ELR (cell line): ENCODE results near the gene SLC26A2.
"Not testable (repeated sequence)": the region's sequence is repeated elsewhere in the genome, so short reads cannot be mapped to it uniquely, and the experiment has no call there.

Experiments
- DNase-seq: peaks from one replicate; pipeline ENCODE4 v3.0.0-alpha.2; 2015; ENCODE audit warnings: low read depth

The SLC26A2 gene

DNA sequence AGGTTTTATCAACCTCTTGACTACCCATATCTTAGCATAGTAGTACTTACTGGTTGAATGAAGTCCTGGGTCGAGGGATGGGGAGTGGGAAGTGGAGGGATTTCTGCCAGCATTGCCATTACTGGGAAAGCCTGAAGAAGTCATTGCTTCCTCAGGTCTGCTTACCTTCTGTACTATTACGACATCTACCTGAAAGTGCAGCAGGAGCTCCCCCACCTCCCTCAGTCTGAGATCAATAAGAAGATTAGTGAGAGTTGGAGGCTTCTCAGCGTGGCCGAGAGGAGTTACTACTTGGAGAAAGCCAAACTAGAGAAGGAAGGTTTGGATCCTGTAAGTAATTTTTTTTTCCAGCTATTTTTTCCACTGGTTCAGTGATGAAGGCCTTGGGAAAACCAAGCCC is 45.8 kb downstream of the SLC26A2 start:
- DNase-seq = no peak

DNA sequence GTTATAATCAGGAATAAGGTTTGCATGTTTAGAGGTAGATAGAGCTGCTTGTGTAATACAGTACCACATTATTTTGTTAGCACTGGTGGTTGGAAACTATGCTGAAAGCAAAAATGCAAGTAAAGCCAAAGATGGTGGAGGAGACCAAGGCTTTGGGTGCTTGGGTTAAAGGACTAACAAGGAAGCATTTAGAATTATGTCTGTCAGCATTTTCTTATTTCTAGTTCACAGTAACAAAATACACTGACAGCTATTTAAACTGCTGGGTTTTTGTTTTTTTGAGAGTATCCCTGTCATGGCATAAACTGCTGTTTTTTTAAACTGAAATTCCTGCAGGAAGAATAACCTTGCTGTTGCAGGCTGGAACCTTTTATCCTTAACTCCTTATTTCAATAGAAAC is 46.5 kb downstream of the SLC26A2 start:
- no peak for DNase-seq

DNA sequence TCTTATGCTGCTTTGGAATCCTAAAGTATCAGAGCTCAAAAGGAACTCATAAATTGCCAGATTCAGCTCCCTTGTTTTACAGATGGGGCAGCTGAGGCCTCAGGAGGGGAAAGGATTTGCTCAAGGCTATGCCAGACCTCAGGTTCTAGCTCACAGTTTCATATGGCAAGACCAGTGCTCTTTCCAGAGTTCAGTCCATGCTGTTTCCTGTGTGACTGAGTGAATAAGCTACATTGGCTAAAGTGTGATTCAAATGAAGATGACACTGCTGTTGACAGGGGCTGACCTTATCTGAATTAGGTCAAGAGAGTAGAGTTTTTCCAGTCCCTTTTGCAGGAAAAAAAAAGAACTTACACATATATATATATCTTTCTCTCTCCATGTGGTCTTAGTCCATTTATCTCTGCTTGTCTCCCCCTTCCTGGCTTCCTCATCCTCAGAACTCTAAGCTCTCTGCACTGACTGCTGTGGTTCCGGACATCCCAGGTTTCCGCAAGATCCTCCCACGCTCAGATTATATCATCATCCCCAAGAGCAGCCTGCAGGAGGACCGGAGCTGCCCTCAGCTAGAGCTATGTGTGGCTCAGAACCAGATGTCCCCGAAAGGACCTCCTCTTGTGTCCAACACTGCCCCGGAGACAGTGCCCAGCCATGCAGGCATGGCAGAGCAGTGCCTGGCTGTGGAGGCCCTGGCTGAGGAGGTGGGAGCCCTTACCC is 49.3 kb downstream of the SLC26A2 start:
- peak; percentile 43 for DNase-seq

DNA sequence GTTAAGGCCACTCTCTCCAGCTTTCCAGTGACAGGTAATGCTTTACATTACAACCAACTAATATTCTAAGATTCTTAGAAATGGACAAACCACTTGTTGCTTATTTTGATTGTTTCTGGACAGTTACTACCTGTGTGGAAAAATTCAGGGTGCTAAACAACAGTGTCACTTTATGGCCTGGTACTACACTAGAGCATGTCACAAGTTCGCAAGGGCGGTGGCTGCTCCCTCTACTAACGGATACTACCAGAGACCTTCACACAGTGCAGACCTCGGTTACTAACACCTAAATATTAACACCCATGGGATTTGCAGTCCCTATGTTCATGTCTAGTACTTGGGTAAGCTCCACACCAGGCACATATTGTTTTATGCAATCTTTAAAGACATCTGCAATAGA is 53.4 kb downstream of the SLC26A2 start:
- no peak for DNase-seq

DNA sequence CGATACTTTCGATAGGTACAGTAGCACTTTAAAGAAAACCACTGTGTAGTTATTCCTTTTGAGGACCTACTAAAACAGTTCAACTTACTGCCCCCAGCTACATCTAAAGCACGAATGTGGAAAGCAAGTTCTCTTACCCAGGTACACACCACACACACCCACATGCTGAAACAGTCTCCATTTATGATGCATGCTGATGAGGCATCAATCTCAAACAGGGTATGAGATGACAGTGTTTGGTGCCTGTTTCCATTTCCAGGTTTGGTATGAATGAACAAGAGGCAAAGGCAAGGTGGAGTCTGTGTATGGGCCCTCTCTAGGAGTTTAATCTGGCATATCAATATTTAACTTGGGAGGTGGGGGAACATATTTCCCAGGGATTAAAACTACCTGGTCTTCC is 53.9 kb downstream of the SLC26A2 start:
- no peak for DNase-seq

DNA sequence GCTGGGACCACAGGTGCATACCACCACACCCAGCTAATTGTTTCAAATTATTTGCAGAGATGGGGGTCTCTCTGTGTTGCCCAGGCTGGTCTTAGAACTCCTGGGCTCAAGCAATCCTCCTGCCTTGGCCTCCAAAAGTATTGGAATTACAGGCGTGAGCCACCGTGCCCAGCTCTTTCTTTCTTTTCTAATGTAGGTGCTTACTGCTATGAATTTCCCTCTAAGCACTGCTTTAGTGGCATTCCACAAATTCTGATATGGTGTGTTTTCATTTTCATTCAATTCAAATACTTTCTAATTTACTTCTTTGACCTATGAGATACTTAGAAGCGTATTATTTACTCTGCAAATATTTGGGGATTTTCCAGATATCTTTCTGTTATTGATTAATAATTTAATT is 54.9 kb downstream of the SLC26A2 start:
- no peak for DNase-seq

DNA sequence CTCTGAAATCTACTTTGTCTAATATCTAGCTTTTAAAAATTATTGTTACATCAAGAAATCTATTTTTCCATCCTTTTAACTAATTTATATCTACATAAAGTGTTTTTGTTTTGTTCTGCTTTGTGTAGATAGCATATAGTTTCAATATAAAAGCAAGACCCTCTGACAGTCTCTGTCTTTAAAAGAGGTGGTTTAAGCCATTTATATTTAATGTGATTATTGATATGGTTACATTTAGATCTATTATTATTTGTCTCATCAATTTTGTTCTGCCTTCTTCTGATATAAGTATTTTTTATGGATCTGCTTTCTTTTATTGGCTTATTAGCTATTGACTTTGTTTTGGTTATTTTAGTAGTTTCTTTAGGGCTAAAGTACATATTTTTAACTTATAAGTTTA is 56.0 kb downstream of the SLC26A2 start:
- no peak for DNase-seq

DNA sequence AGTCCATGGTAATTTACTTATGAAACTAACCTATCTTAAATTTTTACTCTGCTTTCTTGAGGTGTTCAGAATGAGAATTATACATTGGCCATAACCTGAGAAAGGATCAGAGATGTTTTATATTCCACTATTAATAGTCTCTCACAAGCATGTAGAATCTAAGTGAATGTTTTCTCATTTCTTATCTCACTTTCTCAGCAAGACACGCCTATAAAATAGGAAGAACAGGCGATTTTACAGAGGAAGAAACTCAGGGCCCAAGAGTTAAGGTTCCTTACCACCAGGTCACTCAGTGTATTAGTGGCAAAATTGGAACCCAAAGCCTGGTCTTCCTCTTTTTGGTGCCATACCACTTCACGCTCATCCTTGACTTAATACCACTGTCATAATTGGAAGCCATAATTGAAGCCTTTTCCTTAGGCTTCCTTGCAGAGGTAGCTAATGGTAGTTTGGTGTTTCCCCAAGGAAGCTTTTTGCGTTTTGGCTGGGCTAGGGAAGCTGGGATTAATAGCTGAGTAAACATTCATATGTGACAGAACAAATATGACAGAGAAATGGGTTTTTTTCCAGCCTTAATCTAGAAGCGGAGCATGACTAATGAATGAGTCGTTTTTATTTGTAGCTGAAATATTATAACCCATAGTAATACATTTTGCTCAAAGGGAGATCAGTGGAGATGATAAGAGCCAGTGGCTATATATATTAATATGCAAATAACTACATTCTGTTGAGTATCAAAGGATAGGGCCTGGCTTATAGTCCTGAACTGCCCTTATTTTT is 56.9 kb downstream of the SLC26A2 start:
- peak; percentile 86 for DNase-seq

DNA sequence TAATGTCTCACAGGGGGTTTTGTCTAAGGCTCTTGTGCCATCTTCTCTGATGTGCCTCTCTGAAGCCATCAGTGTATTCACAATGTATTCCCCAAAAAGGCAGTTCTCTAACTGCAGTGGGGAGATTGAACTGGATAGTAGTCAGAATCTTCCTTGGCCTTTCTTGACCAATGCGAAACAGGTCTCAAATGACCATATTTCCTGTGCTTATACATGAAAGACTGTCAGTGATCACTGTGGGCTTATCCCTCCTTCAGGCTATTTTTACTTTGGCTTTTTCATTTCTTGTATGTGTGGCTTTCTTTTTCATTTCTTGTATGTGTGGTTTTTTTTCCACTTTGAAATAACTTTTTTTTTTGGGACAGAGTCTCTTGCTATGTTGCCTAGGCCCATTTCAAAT is 59.7 kb downstream of the SLC26A2 start:
- DNase-seq = no peak

DNA sequence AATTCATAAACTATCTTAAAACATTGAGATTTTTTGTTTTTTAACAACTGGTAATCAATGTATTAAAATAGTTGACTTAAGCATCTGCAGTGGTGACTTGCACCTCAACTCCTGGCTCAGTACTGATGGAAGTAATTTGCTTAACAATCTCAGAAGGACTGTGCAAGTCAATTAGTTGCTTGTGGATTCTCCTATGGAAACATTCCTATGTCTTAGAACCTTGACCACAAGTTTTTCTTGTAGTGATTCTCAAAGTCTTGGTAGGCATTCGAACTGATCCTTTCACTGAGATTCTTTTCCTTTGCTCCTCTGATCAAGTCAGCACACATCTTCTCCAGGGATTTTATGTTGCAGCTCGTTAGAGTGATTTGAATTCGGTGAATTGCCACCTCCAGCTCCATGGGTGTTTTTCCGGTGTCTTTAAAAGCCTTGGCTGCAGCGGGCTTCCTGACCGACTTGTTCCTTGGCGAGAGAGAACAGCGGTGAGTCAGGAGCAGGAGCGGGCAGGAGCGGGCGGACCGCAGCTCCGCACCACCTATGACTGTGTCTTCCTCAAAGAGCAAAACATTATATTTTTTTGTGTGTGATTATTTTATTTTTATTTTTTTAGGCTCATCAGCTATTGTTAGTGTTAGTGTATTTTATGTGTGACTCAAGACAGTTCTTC is 61.1 kb downstream of the SLC26A2 start:
- DNase-seq = peak; percentile 50

DNA sequence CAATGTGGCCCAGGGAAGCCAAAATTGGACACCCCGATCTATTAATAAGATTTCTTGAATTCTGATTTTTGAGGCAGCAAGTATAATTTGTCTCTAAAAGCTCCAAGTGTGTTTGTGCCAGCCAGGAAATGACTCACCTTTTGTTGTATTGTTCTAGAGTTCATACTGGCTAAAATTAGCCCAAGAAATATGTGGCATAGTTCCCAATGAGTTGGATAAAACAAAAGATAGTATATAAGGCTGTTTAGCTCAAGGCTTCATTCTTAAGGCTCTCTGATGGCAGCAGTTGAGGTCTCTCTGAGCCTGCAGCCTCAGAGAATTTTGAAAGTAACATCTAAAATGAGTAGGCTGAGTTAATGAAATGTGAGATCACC is 61.6 kb downstream of the SLC26A2 start:
- DNase-seq = peak; percentile 91

DNA sequence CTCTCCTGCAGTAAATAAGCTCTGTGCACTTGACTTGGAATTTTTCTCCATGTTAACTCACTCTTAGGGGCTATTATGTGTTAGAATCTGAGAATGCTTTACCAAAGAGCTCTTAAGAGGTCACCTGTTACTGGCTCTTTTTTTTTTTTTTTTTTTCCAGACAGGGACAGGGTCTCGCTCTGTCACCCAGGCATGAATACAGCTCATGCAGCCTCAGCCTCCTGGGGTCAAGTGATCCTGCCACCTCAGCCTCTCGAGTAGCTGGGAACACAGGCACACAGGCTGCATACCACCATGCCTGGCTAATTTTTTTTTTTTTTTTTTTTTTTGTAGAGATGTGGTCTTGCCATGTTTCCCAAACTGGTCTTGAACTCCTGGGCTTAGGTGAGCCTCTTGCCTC is 62.1 kb downstream of the SLC26A2 start:
- no peak for DNase-seq

DNA sequence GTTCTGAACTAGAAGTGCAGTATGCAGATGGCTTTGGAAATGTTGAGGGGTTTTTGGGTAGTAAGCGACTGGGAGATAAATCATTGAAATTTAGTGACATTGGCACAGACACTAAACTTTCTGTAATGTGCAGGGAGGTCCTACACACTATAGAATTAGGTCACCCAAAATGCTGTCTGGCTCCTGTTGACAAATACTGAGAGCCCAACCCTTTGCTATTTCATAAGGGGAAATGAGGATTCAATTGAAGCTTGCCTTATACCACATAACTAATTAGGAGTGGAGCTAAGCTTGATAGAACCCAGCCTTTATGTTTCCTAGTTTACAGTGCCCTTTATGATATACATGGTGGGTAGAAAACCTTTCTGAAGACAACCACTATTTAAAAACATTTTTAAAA is 62.6 kb downstream of the SLC26A2 start:
- no peak for DNase-seq

DNA sequence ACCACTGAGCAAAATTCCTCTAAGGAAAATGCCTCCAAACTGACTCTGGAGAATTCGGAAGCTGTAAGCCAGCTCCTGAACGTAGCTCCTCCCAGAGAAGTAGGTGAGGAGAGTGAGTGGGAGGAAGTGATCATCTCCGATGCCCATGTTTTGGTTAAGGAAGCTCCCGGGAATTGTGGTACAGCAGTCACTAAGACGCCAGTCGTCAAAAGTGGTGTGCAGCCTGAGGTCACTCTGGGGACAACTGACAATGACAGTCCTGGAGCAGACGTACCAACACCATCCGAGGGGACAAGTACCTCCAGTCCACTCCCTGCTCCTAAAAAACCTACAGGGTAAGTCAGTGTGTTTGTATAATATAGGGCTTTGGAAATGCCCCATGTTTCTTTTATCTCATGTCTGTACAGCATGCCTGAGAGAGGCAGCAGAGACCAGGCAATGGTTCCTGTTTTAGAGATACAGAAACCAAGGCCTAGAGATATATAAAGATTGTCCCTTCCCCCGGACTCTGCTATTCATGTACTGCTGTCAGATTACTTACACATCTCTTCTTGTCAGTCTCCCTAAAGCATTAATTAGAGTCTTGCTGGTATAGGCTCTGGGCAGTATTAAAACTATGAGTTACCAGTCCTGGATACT is 63.9 kb downstream of the SLC26A2 start:
- no peak for DNase-seq

DNA sequence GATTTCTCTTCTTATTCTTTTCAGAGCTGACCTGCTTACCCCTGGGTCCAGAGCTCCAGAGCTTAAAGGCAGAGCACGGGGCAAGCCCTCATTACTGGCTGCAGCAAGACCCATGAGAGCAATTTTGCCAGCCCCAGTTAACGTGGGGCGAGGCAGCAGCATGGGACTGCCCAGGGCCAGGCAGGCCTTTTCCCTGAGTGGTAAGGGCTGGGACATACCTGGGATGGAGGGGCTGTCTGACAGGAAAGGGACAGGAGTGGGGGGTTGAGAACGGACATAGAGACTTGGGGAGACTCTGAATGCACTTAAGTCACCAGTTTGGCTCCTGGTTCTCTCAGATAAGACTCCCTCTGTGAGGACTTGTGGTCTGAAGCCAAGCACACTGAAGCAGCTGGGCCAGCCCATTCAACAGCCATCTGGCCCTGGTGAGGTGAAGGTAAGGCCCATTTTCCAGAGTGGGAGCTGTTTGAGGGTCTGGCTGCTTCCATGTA is 66.2 kb downstream of the SLC26A2 start:
- no peak for DNase-seq

DNA sequence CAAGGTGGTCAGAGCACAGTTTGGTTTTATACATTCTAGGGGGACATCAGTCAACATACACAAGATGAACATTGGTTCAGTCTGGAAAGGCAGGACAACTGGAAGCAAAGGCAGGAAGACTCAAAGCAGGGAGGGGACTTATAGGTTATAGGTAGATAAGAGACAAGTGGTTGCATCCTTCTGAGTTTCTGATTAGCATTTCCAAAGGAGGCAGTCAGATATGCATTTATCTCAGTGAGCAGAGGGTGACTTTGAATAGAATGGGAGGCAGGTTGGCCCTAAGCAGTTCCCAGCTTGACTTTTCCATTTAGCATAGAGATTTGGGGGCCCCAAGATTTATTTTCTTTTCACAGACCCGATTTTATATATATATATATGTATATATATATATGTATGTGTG is 67.5 kb downstream of the SLC26A2 start:
- not testable (repeated sequence) for DNase-seq

DNA sequence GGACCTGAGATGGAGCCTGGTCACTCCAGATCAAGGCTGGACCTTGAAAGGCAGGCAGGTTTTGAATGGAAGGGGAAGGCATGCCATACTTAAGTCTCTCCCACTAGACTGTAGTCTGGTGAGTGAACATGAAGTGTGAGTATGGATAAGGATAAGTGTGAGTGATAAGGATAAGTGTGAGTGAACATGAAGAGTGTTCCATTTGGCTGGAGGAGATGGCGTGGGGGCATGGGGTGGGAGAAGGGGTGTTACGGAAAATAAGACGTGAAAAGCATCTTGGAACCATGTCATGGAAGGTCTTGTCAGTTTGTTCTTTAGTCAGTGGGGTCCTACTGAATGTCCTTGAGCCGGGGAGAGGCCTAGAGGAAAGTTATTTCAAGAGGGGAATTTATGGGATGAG is 72.8 kb downstream of the SLC26A2 start:
- no peak for DNase-seq

DNA sequence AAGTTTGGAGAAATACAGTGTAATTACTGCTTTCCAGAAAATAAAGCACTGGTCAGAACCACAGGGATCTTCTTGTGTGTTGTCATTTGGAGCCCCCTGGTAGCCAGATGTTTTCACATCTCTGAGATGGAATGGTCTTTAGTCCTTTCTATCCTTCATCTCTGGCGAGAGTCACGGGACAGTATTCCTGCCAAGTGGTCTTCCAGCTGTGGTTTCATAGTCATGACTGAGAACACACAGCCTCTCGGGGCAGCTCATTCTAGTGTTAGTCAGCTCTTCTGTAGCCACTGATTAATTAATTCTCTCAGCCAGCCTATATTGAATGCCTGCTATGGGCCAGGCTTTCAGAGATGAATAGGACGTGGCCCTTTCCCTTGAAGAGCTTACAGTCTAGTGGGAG is 74.1 kb downstream of the SLC26A2 start:
- DNase-seq = peak; percentile 79

DNA sequence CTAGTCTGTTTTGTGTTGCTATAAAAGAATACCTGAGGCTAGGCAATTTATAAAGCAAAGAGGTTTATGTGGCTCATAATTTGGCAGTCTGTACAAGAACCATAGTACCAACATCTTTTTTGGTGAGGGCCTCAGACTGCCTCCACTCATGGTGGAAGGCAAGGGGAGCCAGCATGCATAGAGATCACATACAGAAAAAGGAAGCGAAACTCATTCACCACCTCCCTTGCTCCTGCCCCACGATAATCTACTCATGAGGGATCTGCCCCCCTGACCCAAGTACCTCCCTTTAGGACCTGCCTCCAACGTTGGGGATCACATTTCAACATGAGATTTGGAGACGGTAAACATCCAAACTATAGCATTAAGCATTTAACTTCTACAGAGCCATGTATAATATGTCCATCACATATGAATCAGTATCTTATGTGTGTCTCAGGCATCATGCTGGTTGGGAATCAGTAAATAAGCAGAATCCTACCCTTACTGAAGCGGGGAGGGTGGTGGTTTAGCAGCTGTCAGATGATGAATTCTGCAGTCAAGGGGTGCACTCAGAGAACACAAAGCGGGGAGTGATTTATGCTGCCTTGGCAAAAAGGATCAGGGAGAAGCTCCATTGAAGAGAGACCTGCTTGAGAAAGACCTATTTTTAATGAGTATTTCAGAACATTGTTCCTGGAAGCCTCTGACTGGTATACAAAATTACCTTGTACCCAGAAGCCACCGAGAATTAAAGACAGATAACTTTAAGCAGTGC is 74.8 kb downstream of the SLC26A2 start:
- no peak for DNase-seq

DNA sequence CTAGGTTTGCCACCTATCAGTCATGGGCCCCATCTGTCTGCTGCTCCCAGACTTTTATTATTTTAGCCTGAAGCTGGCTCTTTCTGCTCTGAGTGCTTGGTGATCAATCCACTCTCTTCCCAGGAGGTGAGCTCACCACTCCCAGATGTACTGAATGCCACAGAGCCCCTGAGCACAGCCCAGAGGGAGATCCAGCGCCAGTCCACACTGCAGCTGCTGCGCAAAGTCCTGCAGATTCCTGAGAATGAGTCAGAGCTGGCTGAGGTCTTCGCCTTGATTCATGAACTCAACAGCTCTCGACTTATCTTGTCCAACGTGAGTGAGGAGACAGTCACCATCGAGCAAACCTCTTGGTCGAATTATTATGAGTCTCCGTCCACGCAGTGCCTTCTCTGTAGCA is 76.0 kb downstream of the SLC26A2 start:
- DNase-seq = peak; percentile 100
